Transverse colon (tissue), 4 donors: ENCODE data around the gene ZNF567. TPM values are rescaled to one million over a fixed set of nuclear protein-coding genes. Genes with fewer than 3 reads are reported as not detected.
"Not testable (repeated sequence)": the region's sequence is repeated elsewhere in the genome, so short reads cannot be mapped to it uniquely, and the experiment has no call there.

Source experiments
- DNase-seq: peaks from one replicate; pipeline ENCODE4 v3.0.0-alpha.2; 2019
- H3K27ac ChIP-seq, 4 donors: fragments of 200-600 bp; sonication (generic); 2 replicates each; pipeline ENCODE4 v1.5.1; 2016 to 2018; ENCODE audit warnings: inconsistent platforms in 4 of 4
- H3K27me3 ChIP-seq: fragments of 200-600 bp; sonication (generic); 2 replicates; pipeline ENCODE4 v1.5.1; 2017; ENCODE audit warnings: inconsistent platforms
- H3K36me3 ChIP-seq, 4 donors: fragments of 200-600 bp; sonication (generic); 2 replicates each; pipeline ENCODE4 v1.5.1; 2017 to 2019; ENCODE audit warnings: inconsistent platforms in 4 of 4
- H3K4me1 ChIP-seq, 4 donors: fragments of 200-600 bp; sonication (generic); 2 replicates each; pipeline ENCODE4 v1.5.1; 2017 to 2020; ENCODE audit warnings: inconsistent platforms in 4 of 4
- H3K4me3 ChIP-seq, 4 donors: fragments of 200-600 bp; sonication (generic); 1 replicate in 1 of 4; 2 replicates in 3 of 4; pipeline versions ENCODE4 v1.5.1 to v1.6.1; 2017 to 2019; ENCODE audit warnings: inconsistent platforms in 4 of 4
- H3K9me3 ChIP-seq, 2 donors: fragments of 200-600 bp; sonication (generic); 2 replicates each; pipeline ENCODE4 v1.5.1; 2017 to 2019; ENCODE audit warnings: inconsistent platforms in 2 of 2
- CTCF ChIP-seq, 5 experiments: fragments of 200-600 bp in 3 of 5; fragments of 450-650 bp in 2 of 5; sonication (generic) in 3 of 5; IDR thresholded peaks; 1 replicate in 2 of 5; 2 replicates in 3 of 5; pipeline ENCODE4 v1.5.1; 2016 to 2017; ENCODE audit warnings: antibody characterized with exemption in 5 of 5, inconsistent platforms in 3 of 5, mild to moderate bottlenecking in 2 of 5, moderate library complexity in 1 of 5
- EP300 ChIP-seq: sonication (generic); formaldehyde crosslinking; IDR thresholded peaks from one replicate; pipeline ENCODE4 v1.6.1; 2017; ENCODE audit warnings: antibody characterized with exemption, low read depth
- POLR2A ChIP-seq: fragments of 450-650 bp; IDR thresholded peaks from one replicate; pipeline ENCODE4 v1.6.1; 2016; ENCODE audit warnings: antibody characterized with exemption, mild to moderate bottlenecking, moderate library complexity
- POLR2AphosphoS5 ChIP-seq, 3 donors: sonication (generic); formaldehyde crosslinking; IDR thresholded peaks; one replicate each; pipeline ENCODE4 v1.6.1; 2016; ENCODE audit warnings: antibody characterized with exemption in 3 of 3
- WGBS, 2 donors: methylation state at CpG; one replicate each; pipeline ENCODE4 v1.1.5; 2018; ENCODE audit warnings: low coverage in 1 of 2; 5-methylcytosine and 5-hydroxymethylcytosine counted together
- in situ Hi-C, 4 donors: fragments of 200-750 bp; cut with MboI; loops; one replicate each; pipeline versions ENCODE4 v1.15.0 to v1.15.1; 2017; ENCODE audit warnings: low sequenced_read_pairs in 3 of 4, low pct_ligation_motif_present in 1 of 4, low pct_unique_long_range_greater_than_20kb in 1 of 4
- intact Hi-C: fragments of 100-400 bp; cut with DNase I; formaldehyde crosslinking; loops from one replicate; pipeline ENCODE4 v1.15.1; 2023; ENCODE audit warnings: low total_unique reads
- total RNA-seq, 4 donors: library from RNA; depleted of rRNA; stranded (reverse); fragments of >200 nt; gene quantifications; one replicate each; pipeline ENCODE4 v1.1.0, GENCODE V29; 2016

The ZNF567 gene
- total RNA-seq, 4 donors from 2014 or later, result 4.8 to 10.1 (median 8.5) TPM

GRCh38 chr19:36745870-36746269 lies 58.5 kb downstream of the ZNF567 start:
- in situ Hi-C loops, result no loop called here
- H3K9me3 ChIP-seq, result peaks cover 89 to 96% of the 10 kb centered on the region in 2 donors

GRCh38 chr19:36747750-36748149 lies 60.3 kb downstream of the ZNF567 start:
- intact Hi-C loops, result no loop called here
- in situ Hi-C loops, result no loop called here
- peaks cover 0 to 69% (median 31%) of the 10 kb centered on the region in 4 donors for H3K36me3 ChIP-seq

More at GRCh38 chr19:36745870-36746269, 58.5 kb downstream of the ZNF567 start:
- intact Hi-C loops, result no loop called here
- no peaks in the 10 kb centered on the region for H3K4me1 ChIP-seq
- no peak for TF ChIP-seq CTCF (IDR thresholded peaks at IDR 0.05)
- no peak for TF ChIP-seq POLR2AphosphoS5 (IDR thresholded peaks at IDR 0.05)
- no peak for TF ChIP-seq EP300
- no peak for TF ChIP-seq POLR2A
- H3K27me3 ChIP-seq, result no peaks in the 10 kb centered on the region
- H3K27ac ChIP-seq, result no peak overlapping the region
- H3K4me3 ChIP-seq, result no peak overlapping the region
- WGBS, 2 donors, result 93 to 97% methylated on average over 4 of the region's 4 CpGs
- DNase-seq, result no peak
- peaks cover 0 to 55% (median 23%) of the 10 kb centered on the region in 4 donors for H3K36me3 ChIP-seq

DNA sequence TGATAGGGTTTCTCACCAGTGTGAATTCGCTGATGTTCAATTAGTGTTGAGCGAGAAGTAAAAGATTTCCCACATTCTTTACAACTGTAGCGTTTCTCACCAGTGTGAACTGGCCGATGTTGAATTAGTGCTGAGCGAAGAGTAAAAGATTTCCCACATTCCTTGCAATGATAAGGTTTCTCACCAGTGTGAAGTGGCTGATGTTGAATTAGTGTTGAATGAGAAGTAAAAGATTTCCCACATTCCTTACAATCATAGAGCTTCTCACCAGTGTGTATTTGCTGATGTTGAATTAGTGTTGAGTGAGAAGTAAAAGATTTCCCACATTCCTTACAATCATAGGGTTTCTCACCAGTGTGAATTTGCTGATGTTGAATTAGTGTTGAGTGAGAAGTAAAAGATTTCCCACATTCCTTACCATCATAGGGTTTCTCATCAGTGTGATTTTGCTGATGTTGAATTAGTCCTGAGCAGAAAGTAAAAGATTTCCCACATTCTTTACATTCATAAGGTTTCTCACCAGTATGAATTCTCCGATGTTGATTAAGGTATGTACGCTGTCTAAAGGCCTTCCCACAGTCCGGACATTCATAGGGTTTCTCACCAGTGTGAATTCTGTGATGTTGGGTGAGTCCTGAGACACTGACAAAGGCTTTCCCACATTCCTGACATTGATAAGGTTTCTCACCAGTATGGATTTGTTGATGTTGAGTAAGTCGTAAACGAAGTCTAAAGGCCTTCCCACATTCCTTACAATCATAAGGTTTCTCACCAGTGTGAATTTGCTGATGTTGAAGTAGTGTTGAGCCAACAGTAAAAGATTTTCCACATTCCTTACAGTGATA lies 61.2 kb downstream of the ZNF567 start:
- Histone ChIP-seq H3K4me3 (no peak overlapping the region), H3K27me3 (no peaks in the 10 kb centered on the region), H3K4me1 (no peaks in the 10 kb centered on the region), H3K27ac (no peak overlapping the region), H3K36me3 (peaks cover 0 to 72% (median 31%) of the 10 kb centered on the region in 4 donors), H3K9me3 (peaks cover 91 to 96% of the 10 kb centered on the region in 2 donors)
- TF ChIP-seq EP300, result no peak
- 97 to 99% methylated on average over 9 to 10 of the region's 10 CpGs for WGBS, 2 donors
- intact Hi-C loops, result no loop called here
- DNase-seq, result no peak
- in situ Hi-C loops, result no loop called here

More at GRCh38 chr19:36747750-36748149, 60.3 kb downstream of the ZNF567 start:
- H3K27ac ChIP-seq, result no peak overlapping the region
- peaks cover 91 to 98% of the 10 kb centered on the region in 2 donors for H3K9me3 ChIP-seq
- no peak for DNase-seq
- H3K4me1 ChIP-seq, result no peaks in the 10 kb centered on the region
- WGBS, 2 donors, result 94 to 95% methylated on average over 8 to 10 of the region's 10 CpGs
- H3K27me3 ChIP-seq, result no peaks in the 10 kb centered on the region
- TF ChIP-seq POLR2AphosphoS5 (IDR thresholded peaks at IDR 0.05) (no peak), POLR2A (no peak), CTCF (IDR thresholded peaks at IDR 0.05) (no peak), EP300 (no peak)
- H3K4me3 ChIP-seq, result no peak overlapping the region

DNA sequence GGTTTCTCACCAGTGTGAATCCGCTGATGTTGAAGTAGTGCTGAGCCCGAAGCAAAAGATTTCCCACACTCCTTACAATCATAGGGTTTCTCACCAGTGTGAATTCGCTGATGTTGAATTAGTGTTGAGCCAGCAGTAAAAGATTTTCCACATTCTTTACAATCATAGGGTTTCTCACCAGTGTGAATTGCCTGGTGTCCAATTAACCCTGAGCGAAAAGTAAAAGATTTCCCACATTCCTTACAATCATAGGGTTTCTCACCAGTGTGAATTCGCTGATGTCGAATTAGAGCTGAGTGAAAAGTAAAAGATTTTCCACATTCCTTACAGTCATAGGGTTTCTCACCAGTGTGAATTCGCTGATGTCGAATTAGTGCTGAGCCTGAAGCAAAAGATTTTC lies 62.2 kb downstream of the ZNF567 start:
- H3K4me1 ChIP-seq, H3K4me3 ChIP-seq, DNase-seq, H3K27me3 ChIP-seq, H3K27ac ChIP-seq, intact Hi-C loops, in situ Hi-C loops: not testable (repeated sequence)
- H3K9me3 ChIP-seq, result peaks cover 90 to 96% of the 10 kb centered on the region in 2 donors
- WGBS, 2 donors, result 93 to 100% methylated on average over 4 to 8 of the region's 8 CpGs
- H3K36me3 ChIP-seq, result peaks cover 0 to 81% (median 34%) of the 10 kb centered on the region in 4 donors

DNA sequence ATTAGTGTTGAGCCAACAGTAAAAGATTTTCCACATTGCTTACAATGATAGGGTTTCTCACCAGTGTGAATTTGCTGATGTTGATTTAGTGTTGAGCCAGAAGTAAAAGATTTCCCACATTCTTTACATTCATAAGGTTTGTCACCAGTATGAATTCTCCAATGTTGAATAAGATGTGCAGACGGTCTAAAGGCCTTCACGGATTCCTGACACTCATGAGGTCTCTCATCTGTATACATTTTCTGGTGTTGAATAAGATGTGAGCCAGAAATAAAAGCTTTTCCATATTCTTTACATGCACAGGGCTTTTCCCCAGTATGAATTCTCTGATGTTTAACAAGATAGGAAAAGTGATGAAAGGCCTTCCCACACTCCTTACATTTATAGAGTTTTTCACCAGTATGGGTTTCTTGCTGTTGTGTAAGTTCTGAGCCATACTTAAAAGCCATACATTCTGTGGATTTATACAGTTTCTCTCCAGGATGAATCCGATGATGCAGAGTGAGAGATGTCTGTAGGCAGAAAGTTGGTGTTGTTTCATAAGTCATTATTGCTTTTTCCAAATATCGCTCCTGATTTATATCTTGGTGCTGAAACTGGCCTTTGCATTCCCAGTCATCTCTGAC lies 62.8 kb downstream of the ZNF567 start:
- intact Hi-C loops (no loop called here), in situ Hi-C loops (no loop called here)
- H3K36me3 ChIP-seq, result peaks cover 0 to 85% (median 36%) of the 10 kb centered on the region in 4 donors

More for the DNA sequence above, 62.8 kb downstream of the ZNF567 start:
- H3K4me3 ChIP-seq, result no peak overlapping the region
- H3K9me3 ChIP-seq, result peaks cover 90 to 96% of the 10 kb centered on the region in 2 donors
- H3K27me3 ChIP-seq, result no peaks in the 10 kb centered on the region
- no peaks in the 10 kb centered on the region for H3K4me1 ChIP-seq
- DNase-seq, result no peak
- no peak overlapping the region for H3K27ac ChIP-seq
- TF ChIP-seq EP300 (no peak), POLR2A (no peak), CTCF (IDR thresholded peaks at IDR 0.05) (no peak), POLR2AphosphoS5 (IDR thresholded peaks at IDR 0.05) (no peak)
- WGBS, 2 donors, result 93 to 96% methylated on average over 2 to 4 of the region's 4 CpGs
